Cerebellar cortex (tissue), 1 donor: Measurements from ENCODE around the gene PCNX2.

Experiments
- DNase-seq: peaks from one replicate; pipeline ENCODE4 v3.0.0-alpha.2; 2015; ENCODE audit warnings: low spot score

Gene PCNX2

DNA sequence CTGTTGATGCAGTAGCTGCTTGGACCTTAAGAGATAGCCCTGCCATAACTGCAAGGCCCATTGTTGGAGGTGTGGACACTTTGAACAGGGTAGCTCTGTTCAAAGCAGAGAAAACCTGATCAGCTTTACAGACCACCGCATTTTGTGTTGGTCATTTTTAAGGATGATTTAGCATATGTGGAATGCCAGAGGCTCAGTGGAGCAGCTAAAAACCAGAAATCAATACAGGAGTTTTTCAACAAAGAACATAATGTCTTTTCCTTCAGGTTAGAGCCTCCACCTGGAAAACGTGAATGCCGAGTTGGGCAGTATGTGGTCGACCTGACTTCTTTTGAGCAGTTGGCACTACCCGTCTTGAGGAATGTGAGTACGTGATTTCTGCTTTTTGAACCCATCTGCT is 339.4 kb downstream of the PCNX2 start:
- DNase-seq: no peak

DNA sequence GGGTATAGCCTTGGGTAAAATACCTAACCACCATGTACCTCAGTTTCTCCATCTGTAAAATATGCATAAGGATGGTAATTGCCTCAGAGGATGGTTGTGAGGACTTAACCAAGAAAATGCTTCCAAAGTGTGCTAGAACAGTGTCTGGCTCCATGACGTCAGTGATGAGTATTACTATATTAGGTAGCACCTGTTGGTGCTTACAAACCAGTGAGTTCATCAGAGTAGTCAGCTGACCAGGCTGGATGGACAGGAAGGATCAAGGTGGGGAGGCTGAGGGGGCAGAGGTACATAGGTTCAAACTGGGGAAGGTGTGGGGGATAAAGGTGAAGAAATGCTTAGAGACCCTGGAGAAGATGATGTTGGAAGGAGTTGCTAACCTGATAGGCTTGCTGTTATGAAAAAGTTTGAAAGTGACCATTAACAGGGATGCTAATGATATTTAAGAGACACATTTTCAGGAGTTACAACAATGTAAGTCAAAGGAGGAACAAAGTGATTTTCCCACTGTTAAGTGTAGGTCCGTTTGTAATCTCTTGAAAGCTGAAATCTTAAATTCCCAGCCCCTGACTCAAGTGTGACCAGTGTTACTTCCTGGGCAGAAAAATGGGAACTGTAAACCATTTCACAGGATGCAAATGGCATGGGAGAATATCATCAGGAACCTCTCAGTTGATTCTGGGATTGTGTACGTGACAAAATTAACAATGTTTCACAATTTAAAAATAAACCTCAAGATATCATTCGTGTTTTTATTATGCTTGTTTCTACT is 340.7 kb downstream of the PCNX2 start:
- no peak for DNase-seq

DNA sequence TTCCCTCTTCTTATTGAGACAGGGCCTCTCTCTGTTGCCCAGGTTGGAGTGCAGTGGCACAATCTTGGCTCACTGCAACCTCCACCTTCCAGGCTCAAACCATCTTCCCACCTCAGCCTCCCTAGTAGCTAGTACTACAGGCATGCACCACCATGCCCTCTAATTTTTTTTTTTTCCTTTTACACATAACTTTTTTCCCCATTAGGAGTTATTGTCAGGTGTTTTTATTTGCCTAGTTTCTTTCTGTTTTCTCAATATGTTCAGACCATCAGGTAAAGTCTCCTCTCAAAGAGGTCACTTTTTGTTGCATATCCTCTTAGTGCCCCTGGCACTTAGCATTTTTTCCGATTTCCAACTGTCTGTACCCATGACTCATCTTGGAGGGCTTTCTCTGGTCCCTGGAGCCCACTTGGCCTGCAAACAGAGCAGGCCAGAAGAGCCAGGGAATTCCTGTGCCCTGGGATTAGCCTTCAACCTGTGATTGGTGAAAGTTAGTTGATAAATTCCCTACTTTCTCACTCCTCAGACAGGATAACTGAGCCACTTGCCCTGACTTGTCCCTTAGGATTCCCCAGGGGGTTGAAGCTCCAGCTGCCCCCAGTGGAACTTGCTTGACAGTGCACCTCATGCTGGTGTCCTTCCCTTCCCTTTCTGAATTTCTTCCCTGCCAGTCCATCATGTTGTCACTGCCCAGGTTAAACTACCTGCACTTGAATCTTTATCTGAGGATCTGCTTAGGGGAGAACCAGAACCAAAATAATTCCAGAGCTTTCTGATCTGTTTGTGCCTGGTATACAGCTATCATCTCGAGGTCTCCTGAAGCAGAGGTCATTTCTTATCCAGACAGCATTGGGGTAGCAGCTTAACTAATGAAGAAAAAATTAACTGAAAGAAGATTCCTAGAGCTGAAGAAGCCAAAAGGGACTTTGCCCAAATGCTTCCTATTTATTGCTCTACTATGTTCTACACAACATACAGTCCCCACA is 342.7 kb downstream of the PCNX2 start:
- DNase-seq: peak; percentile 52

DNA sequence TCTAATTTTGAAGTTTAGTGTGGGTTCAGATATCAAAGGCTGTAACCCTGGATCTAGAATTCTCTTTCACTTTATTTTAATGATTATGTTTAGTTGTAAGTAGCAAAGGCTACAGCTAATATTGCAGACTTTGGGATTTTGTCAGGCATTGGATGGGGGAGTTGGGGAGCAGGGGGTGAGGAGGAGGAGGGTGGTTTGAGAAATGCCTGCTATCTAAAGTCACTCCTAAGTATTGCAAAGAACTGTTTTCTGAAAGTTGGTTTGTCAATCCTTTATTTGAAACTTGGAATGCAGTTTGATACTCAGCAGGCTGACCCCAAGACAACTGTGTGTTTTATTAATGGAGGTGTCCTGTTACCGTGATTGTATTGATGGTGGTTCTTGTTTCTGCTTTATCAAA is 343.9 kb downstream of the PCNX2 start:
- no peak for DNase-seq

DNA sequence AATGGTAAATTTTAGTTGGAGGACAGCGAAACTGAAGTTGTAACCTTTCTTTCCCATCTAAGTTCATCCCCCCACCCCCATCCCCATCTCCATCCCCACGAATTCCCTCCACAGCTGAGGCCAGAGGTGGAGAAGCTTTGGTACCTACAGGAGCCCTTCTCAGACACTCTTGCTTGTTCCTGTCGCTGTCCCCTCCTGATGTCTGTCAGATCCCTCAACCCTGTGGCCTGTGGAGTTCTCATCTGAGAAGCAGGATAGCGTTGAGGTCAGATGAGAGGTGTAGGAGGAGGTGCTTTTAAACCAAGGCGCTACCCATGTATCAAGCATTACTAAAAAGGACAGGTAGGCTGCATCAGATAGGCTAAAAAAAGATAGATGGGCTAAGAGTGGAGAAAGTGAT is 344.3 kb downstream of the PCNX2 start:
- DNase-seq: peak; percentile 56

DNA sequence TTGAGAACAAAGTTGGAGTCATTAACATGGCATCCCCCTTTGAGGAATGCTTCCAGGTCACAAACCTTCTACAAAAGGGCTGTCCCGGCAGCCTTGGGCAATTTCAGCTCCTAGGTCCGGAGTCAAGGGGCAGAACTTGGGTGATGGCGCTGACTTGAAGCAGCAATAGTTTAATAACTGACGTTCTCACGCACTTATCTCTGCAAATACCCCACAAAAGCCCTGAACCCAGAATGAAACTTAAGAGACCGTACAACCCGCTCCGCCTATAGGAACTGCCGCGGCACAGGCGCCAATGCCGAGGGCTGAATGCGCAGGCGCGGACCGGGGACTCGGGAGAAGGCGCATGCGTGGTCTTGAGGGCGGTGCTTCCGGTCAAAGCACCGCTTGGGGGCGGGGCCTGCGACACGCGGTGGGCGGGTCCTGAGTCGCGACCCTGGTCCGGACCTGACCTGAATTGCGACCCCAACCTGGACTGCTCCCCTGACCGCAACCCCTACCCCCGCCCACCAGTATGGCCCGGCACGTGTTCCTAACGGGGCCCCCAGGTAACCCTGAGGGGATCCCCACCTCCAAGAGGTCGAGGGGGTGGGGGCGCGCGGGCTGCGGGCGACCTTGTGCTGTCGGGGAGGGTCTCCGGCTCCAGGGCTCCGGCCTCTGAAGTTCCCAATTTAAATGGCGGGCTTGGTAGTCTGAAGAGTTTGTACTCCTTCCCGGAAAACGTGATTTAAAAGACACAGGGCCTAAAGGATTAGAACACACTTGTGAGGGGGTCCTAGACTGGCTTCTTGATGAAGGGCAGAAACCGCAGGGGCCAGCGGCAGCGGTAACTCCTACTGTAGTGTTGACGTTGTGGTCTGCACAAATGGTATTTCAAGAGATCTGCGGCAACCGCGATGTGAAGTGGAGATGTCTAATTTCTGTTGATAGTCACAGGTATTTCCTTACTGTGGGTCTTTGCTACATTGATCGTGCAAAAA is 345.0 kb downstream of the PCNX2 start, which contains the start of gene NTPCR:
Gene NTPCR, plus strand, starts transcription at position 415 of the 980 bp plus-strand sequence. Its CDS starts 100 bp downstream, at position 515.
- peak; percentile 91 for DNase-seq

DNA sequence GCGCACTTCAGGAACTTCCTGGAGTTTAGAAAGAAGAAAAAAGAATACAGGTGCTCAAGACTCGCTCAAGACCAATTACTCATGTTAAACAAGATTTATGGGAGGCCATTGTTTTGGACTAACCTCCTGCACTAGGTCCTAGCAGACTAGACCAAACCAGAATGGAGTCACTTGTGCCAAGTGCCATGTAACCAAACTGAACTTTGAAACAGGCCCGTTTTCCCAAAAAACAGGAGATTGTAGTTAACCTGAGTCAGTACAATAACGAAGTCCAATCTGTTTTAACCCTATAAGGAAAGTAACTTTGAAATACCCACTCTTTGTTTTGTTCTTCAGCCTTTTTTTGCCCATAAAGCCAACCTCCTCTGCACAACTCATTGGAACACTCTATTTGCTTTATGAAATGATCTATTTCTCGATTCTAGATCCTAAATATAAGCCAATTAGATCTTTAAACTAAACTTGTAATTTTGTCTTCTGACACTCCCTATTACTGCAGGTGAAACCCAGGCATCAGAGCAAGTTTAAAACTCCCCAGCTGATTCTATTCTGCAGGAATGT is 345.8 kb downstream of the PCNX2 start:
- no peak for DNase-seq

DNA sequence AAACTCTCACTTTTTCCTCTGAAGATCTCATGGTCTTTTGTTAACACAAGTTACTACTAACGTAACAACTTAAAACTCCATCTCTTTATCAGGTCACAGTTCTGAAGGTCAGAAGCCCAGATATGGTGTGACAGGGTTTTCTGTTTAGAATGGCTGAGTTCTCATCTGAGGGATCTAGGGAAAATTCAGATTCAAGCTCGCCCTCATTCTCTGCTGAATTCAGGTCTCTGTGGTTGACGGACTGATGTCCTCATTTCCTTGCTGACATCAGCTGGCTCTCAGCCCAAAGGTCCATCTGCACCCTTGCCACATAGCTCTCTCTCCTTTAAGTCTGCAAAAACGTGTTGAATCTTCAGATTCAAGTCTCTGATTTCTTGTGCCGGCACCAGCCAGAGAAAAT is 351.2 kb downstream of the PCNX2 start:
- DNase-seq: no peak

DNA sequence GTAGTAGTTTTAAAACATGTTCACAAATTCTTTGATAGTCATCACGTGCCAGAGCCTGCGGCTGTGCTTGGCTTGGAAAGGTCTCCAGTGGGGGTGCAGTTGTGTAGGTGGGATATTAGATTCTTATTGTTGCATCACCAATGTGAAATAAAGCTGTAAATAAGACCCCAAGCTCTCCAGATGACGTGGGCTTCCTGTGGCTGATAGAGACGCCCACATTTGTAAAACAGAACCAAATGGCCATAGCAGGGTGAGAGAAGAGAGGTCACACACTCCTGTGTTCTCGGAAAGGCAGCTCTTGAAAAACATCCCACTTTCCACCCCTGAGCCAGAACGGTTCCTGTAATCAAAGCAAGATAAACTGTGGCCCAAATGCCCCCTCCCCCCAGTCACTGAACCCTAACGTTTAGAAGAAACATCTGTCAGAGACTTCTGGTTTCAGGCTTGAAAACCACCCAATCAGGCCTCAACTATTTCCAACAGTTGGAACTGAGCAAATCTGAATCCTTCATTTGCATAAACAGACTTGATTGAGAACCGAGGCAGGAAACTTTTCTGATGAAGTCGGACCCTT is 351.8 kb downstream of the PCNX2 start:
- DNase-seq: no peak

DNA sequence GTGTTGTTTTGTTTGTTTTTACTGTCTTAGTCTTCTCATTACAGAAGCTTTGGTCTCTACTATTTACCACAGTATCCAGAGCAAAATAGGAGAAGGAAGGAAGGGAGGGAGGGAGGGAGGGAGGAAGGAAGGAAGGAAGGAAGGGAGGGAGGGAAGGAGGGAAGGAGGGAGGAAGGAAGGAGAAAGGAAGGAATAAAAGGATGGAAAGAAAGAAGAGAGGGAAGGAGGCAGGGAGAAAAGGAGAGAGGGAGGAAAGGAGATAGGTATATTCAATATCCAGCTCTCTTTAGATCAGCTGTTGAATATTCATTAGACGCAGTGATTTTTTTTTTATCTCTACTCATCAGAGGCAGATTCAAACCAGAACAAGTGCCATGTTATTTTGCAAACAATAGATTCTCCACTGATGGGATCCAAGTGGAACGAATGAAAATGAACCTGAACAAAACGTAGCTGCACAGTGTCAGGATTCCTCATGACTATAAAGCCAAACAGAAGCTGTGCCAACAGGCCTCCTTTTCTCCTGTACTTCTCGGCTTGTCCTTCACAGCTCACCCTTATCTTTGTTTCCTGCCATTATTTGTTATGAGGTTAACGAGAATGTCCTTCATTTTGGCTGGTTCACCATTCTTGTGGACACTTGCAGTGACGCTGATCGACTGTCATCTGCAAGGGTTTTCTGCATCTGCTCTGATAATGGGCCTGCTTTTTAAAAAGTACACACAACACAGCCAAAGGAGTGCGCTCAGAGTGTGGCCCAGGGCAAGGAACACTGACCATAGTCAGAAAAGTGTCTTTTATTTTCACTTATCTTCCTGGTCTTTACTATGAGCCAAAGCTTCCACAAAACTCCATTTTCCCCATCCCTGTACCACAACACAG is 352.9 kb downstream of the PCNX2 start:
- no peak for DNase-seq

DNA sequence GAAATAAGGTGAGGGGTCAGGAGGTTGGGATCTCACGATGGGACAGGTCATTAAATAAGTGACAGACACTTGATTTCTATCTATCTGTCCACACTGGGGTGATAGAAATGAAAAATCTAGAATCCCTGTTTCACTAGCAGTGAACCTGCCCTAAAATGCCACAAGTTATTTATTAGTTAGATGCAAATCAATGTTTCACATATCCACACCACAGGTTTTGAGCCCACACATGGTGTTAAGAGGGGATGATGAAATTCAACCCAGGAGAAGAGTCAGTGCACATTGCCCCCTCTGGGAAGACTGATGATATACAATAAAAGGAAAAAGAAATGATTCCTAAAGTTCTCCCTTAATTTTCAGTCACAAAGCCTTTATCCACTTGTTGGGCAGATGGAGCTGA is 355.3 kb downstream of the PCNX2 start:
- DNase-seq: no peak

DNA sequence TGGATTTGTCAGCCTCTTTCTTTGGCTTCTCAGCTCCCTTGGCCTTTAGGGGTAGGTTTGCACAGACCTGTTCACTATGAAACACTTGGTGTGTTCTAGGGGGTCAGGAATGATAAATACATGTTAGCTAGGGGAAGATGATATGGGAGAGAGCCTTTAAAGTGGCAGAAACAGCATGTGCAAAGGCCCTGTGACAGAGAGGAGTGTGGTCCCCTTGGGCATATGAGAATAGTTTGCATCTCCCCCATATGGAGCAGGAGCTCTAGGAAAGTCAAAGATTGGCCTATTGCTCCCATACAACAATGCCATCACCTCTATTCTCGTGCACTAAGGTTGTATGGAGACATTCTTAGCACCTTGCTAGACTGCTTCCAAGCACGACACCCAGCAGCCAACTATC is 355.8 kb downstream of the PCNX2 start:
- no peak for DNase-seq

DNA sequence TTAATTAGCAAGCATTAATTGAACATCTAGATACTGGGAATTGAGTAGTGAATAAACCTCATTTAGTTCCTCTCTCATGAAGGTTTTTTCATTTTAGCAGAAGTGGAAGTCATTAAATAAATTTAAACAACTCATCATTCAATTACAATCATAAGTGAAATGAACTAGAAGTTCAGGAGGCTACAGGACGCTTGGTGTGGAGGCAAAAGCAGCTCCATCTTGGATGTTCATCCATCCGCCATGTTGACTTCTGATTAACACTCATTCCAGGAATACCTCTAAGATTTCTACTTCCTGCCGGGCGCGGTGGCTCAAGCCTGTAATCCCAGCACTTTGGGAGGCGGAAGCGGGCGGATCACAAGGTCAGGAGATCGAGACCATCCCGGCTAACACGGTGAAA is 356.6 kb downstream of the PCNX2 start:
- no peak for DNase-seq

DNA sequence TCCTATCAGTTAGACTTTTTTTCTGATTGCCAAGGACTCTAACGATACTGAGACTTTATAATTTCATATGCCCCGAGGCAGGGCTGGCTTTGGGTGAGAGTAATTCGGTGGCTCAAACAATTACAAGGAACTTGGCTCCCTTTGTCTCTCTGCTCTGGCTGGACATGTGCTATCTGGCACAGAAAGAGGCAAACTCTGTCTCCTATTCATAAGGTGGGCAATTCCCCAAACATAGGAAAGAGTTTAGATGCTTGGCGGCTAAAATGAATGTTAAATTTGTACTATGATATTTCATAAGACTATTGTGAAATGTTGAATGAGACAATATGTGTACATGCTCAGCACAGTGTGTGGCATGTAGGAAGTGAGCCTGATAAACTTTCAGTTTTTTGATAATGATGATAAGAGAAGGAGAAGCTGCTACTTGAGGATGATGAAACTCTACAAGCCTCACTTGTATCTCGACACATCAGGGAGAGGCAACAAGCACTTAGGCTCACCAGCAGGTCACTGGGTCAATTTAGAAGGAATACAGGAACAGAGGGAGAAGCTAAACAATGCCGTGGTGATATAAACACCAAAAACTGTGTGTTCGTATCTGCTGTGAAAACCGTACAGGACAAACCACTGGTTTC is 357.7 kb downstream of the PCNX2 start:
- no peak for DNase-seq

DNA sequence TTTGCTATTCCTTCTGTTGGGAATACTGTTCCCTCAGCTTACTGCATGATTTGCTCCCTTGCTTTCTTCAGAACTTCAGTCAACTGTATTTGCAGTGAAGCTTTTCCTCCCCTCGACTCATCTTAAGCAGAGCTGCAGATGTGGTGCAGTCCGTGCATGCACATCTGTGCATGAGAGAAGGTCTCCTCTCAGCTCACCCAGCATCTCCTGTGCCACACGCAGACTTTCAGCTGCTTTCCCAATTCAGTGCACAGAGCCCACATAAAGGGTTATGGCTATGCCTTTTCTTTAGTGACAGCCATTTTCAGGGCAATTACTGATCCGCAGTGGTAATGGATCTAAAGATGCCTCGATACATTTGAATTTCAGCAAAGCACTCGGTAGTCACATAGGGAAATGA is 358.6 kb downstream of the PCNX2 start:
- no peak for DNase-seq
